GM19099 (cell line): Measurements from ENCODE around the gene COG3.

ENCODE experiments used
- POLR2A ChIP-seq: IDR thresholded peaks from 3 replicates; pipeline ENCODE4 v1.6.1; 2011; ENCODE audit warnings: low read depth; ENCODE audit not compliant: insufficient read length; ENCODE audit errors: extremely low read depth

COG3 gene

GRCh38 chr13:45439781-45440462, 24.8 kb upstream of the COG3 start:
- no peak for TF ChIP-seq POLR2A

- no peak for TF ChIP-seq POLR2A
Measured at GRCh38 chr13:45441633-45442032, 23.1 kb upstream of the COG3 start.

- TF ChIP-seq POLR2A = no peak
Measured at GRCh38 chr13:45445053-45445452, 19.7 kb upstream of the COG3 start.

- TF ChIP-seq POLR2A = no peak
Measured at GRCh38 chr13:45446181-45446580, 18.6 kb upstream of the COG3 start.

- no peak for TF ChIP-seq POLR2A
Measured at GRCh38 chr13:45447050-45447661, 17.6 kb upstream of the COG3 start.

- TF ChIP-seq POLR2A = no peak
Measured at GRCh38 chr13:45448965-45449559, 15.7 kb upstream of the COG3 start.

GRCh38 chr13:45451282-45451681, 13.5 kb upstream of the COG3 start:
- no peak for TF ChIP-seq POLR2A

- no peak for TF ChIP-seq POLR2A
Measured at GRCh38 chr13:45454204-45454603, 10.5 kb upstream of the COG3 start.

GRCh38 chr13:45456196-45456972, 8.4 kb upstream of the COG3 start:
- TF ChIP-seq POLR2A = no peak

GRCh38 chr13:45464141-45464686, 525 bp upstream of the COG3 start:
- no peak for TF ChIP-seq POLR2A

GRCh38 chr13:45466359-45466758, 1.6 kb downstream of the COG3 start:
- no peak for TF ChIP-seq POLR2A

GRCh38 chr13:45468635-45469034, 3.9 kb downstream of the COG3 start:
- TF ChIP-seq POLR2A = no peak

- TF ChIP-seq POLR2A = no peak
Measured at GRCh38 chr13:45472171-45472705, 7.5 kb downstream of the COG3 start.

- no peak for TF ChIP-seq POLR2A
Measured at GRCh38 chr13:45473627-45474026, 8.9 kb downstream of the COG3 start.
